Left renal cortex interstitium (tissue), 4 donors: Measurements from ENCODE around the gene CDK5R2. TPM values are rescaled to one million over a fixed set of nuclear protein-coding genes. Genes with fewer than 3 reads are reported as not detected.
"Not testable (repeated sequence)": the region's sequence is repeated elsewhere in the genome, so short reads cannot be mapped to it uniquely, and the experiment has no call there.

ENCODE experiments used
- DNase-seq, 4 donors: peaks; one replicate each; pipeline ENCODE4 v3.0.0-alpha.2; 2013; ENCODE audit warnings: low read depth in 4 of 4, low spot score in 2 of 4, missing footprints in 1 of 4
- polyA plus RNA-seq, 4 donors: library from polyadenylated mRNA; unstranded; fragments of 120-200 nt; gene quantifications; one replicate each; pipeline ENCODE4 v1.2.1, GENCODE V29; 2013; ENCODE audit not compliant: insufficient read length in 4 of 4

CDK5R2 gene
- polyA plus RNA-seq: under 1 TPM in 2 of 4 donors, not detected in 2; 0.06 to 0.13 TPM

DNA sequence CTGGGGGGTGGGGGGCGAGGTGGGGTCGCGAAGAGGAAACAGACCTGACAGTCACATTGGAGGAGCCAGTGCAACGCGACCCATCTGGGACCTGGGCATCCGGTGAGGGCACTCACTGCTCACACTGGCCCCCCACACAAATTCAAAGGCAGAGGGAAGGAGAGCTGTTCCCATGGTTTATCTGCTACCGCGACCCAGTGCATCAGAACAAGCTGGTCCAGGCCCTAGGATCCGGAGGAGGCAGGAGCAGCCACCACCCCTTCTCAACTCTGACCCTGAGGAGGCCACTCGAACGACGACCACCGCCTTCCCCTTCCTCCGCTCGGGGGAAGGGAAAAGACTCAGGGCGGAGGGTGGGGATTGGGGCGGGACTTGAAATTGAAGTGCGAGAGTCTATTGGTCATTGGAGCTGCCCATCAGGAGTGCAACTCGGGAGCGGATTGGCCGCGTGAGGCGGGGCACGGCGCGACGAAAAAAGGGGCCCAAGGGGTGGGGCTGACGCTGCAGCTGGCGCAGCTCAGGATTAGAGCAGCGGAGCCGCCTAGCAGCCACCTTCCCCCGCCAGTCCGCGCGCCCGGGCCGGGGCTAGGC, at the start of gene CDK5R2:
Gene CDK5R2, plus strand, starts transcription at position 526 of the 591 bp plus-strand sequence. CDS start 155 bp downstream, outside the sequence.
- peak; percentile 63 to 84 (median 72) for DNase-seq

GRCh38 chr2:218910741-218911140, 48.7 kb upstream of the CDK5R2 start:
- no peak for DNase-seq

- DNase-seq: no peak
Observed at GRCh38 chr2:218920504-218920903, 39.0 kb upstream of the CDK5R2 start.

- no peak for DNase-seq
Observed at GRCh38 chr2:218924757-218925156, 34.7 kb upstream of the CDK5R2 start.

- DNase-seq: no peak
Observed at GRCh38 chr2:218925434-218925833, 34.0 kb upstream of the CDK5R2 start.

- no peak for DNase-seq
Observed at GRCh38 chr2:218927422-218927821, 32.0 kb upstream of the CDK5R2 start.

- no peak for DNase-seq
Observed at GRCh38 chr2:218927876-218928275, 31.6 kb upstream of the CDK5R2 start.

GRCh38 chr2:218930488-218930887, 29.0 kb upstream of the CDK5R2 start:
- not testable (repeated sequence) for DNase-seq

GRCh38 chr2:218931751-218932150, 27.7 kb upstream of the CDK5R2 start:
- not testable (repeated sequence) for DNase-seq

DNA sequence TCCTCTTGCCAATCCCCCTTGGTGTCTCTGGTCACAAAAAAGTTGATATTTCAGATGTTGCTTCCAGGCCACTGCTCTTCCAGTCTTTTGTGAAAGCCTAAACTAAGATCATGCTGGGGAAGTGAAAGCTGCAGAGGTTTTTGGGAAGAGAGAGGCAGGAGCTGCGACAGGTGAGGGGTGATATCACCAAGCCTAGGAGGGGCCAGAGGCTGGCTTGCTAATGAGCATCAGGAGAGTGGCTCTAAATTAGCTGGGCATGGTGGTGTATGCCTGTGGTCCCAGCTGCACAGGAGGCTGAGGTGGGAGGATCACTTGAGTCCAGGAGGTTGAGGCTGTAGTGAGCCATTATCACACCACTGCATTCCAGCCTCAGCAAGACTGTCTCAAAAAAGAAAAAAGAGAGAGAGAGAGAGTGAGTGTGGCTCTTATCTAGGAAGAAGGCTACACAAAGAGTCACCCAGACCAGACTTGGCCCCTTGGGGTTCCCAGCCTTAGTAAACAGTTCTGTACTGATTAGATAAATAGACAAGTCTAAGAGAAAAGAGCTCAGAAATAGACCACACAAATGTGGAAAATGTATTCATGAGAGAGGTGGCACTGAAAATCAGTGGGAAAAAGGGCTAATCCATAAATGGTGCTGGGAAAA, 14.6 kb upstream of the CDK5R2 start:
- DNase-seq: no peak

- DNase-seq: no peak
Observed at GRCh38 chr2:218946621-218947020, 12.8 kb upstream of the CDK5R2 start.

DNA sequence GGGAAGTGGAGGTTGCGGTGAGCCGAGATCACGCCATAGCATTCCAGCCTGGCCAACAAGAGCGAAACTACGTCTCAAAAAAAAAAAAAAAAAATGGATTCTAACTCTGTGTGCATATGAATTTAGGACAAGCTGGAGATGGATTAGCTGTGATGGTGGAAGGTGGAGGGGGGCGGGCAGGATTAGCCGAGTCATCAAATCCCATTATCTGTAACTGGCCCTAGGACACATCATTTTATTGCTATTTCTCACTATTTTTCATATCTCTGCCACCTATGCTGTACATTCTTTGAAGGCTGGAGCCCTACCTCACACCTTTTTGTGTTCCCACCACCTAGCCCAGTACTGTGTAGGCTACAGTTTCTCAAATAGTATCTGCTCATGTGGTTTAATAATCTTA, 7.3 kb upstream of the CDK5R2 start:
- DNase-seq: no peak

DNA sequence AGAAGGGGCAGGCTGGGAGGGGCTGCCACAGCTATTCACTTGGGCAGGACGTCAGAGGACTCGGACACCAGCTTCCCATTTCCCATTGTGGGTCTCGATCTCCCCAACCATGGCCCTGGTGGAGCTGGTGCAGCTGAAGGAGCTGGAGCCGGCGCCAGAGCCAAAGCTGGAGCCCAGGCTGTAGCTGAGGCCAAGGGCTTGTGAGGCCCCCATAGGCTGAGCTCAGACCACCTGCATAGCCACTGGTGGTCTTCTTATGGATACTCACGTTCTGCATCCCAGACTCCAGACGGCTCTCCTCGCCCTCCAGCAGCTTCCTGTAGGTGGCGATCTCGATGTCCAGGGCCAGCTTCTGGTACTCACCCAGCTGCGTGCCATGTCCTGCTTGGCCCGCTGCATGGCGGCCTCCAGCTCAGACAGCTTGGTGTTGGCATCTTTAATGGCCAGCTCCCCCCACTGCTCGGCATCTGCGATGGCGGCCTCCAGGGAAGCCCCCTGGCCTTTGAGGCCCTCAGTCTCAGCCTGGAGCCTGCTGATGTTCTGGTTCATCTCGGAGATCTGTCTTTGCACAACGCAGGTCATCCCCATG, 6.0 kb upstream of the CDK5R2 start:
- no peak for DNase-seq

DNA sequence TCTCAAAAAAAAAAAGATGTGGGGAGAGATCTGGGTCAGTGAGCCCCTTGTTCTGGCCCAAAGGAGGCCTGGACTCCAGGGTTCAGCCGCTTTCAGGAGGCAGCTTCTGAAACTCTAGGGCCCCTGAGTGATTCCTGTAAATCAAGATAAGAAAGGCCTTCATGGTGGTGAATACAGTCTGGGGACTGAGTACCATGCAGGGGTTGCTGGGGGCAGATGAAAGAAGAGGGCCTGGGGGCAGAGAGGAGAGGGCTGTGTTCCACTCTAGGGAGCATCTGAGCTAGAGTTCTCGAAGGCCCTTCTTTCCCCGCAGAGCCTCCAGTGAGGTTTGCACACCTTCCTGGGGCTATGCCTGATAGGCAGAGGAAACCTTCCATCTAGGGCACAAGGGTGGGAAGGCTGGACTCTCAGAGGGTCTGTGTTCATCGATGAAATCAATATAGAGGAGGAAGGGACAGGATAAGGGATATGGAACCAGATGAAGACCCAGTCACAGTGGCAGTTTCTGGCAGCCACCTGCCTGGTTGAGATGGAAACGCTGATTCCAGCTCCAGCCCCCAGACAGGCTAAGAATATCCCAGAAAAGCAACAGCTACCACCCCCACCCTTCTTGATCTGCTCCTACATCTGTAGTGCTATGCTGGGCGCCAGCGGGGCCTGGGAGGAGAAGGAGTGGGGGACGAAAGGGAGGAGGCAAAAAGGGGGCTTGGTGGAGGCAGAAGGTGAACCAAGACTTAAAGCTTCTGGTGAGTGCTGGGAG, 4.7 kb upstream of the CDK5R2 start:
- no peak for DNase-seq

GRCh38 chr2:218956039-218956438, 3.4 kb upstream of the CDK5R2 start:
- DNase-seq: no peak

DNA sequence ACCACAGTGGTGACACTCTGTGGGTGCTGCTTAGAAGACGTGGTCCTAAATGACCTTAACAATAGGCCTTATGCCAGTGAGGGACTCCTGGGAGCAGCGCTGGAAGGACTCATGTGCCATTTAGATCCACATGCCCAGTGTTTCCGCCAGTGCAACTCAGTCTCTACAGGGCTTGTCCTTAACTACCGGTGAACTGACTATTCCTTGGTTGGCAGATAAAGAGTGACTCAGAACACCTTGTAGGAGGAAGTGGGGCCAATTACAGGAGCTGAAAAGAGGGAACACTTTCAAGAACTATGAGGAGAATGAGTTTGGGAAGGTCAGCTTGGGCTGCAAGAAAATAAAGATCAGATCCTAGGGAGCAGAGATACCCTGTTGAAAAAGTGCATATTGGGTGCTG, 1.8 kb upstream of the CDK5R2 start:
- no peak for DNase-seq

DNA sequence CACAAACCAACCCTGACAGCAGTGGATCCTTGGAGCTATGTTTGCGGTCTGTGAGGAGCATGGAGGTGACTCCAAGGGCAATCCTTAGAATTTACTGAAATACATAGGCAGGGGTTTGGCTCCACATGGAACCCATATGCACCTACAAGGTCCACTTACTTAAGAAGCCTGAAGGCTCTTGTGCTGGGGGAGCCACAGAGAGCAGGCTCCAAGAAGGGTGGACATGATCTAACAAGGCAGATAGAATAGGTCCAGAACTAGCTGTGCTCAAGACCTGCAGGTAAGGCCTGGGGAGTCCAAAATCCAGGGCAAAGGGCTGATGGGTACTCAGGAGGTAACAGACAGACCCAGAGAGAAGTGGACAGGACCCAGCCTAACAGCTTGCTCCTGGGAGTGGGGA, 1.2 kb upstream of the CDK5R2 start:
- DNase-seq: no peak

DNA sequence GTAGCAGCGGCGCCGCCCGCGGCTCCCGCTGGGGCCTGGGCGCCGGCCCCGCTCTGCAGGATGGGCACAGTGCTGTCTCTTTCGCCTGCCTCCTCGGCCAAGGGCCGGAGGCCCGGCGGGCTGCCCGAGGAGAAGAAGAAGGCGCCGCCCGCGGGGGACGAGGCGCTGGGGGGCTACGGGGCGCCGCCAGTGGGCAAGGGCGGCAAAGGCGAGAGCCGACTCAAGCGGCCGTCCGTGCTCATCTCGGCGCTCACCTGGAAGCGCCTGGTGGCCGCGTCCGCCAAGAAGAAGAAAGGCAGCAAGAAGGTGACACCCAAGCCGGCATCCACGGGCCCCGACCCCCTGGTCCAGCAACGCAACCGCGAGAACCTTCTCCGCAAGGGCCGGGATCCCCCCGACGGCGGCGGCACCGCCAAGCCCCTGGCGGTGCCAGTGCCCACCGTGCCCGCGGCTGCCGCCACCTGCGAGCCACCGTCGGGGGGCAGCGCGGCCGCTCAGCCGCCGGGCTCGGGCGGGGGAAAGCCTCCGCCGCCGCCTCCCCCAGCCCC, 369 bp downstream of the CDK5R2 start:
- DNase-seq: no peak

DNA sequence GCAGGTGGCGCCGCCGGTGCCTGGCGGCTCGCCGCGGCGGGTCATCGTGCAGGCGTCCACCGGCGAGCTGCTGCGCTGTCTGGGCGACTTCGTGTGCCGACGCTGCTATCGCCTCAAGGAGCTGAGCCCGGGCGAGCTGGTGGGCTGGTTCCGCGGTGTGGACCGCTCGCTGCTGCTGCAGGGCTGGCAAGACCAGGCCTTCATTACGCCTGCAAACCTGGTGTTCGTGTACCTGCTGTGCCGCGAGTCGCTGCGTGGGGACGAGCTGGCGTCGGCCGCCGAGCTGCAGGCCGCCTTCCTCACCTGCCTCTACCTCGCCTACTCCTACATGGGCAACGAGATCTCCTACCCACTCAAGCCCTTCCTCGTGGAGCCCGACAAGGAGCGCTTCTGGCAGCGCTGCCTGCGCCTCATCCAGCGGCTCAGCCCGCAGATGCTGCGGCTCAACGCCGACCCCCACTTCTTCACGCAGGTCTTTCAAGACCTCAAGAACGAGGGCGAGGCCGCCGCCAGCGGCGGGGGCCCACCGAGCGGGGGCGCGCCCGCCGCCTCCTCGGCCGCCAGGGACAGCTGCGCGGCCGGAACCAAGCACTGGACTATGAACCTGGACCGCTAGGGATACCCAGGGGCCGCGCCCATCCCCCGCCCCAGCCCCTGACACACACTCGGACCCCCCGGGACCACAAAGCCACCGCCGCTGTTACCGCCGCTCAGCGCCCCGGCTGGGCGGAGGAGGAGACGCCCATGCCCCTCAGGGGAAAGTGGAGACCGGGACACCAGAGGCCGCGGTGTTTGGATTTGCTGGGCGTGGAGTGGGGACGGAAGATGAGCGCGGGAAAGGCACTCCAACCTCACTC, 1.1 kb downstream of the CDK5R2 start:
- no peak for DNase-seq

GRCh38 chr2:218961229-218961628, 1.8 kb downstream of the CDK5R2 start:
- DNase-seq: no peak
